Liver (tissue), 9 donors: ENCODE results near the gene CNPY4. TPM values are rescaled to one million over a fixed set of nuclear protein-coding genes. Genes with fewer than 3 reads are reported as not detected.
A peak's percentile ranks its signal among the peaks of the same experiment; 100 is the strongest.

Source experiments
- DNase-seq: peaks from one replicate; pipeline ENCODE4 v3.0.0-alpha.2; 2017; ENCODE audit warnings: low spot score
- H3K27ac ChIP-seq, 2 donors: one replicate each; pipeline ENCODE4 v1.7.0; 2013; ENCODE audit warnings: inconsistent platforms in 2 of 2, low read length in 2 of 2, control low read depth in 1 of 2, low read depth in 1 of 2, mild to moderate bottlenecking in 1 of 2
- H3K27me3 ChIP-seq, 4 donors: one replicate each; pipeline versions ENCODE4 v1.6.1 to v1.7.0; 2013; ENCODE audit warnings: low read length in 3 of 4, inconsistent platforms in 1 of 4, mild to moderate bottlenecking in 1 of 4, moderate library complexity in 1 of 4; ENCODE audit not compliant: control insufficient read depth in 4 of 4, insufficient read depth in 4 of 4
- H3K36me3 ChIP-seq, 4 donors: one replicate each; pipeline versions ENCODE4 v1.6.1 to v1.7.0; 2013; ENCODE audit warnings: low read length in 3 of 4, mild to moderate bottlenecking in 3 of 4, low read depth in 1 of 4, moderate library complexity in 1 of 4; ENCODE audit not compliant: control insufficient read depth in 4 of 4, insufficient read depth in 3 of 4
- H3K4me1 ChIP-seq, 4 donors: one replicate each; pipeline versions ENCODE4 v1.6.1 to v1.7.0; 2013; ENCODE audit warnings: low read length in 3 of 4, mild to moderate bottlenecking in 3 of 4, moderate library complexity in 1 of 4; ENCODE audit not compliant: control insufficient read depth in 4 of 4, insufficient read depth in 4 of 4
- H3K4me3 ChIP-seq, 3 donors: one replicate each; pipeline versions ENCODE4 v1.6.1 to v1.7.0; 2013; ENCODE audit warnings: low read length in 3 of 3, control low read depth in 1 of 3, low read depth in 1 of 3, mild to moderate bottlenecking in 1 of 3
- H3K9ac ChIP-seq, 2 donors: one replicate each; pipeline ENCODE4 v1.7.0; 2013; ENCODE audit warnings: low read length in 2 of 2, mild to moderate bottlenecking in 2 of 2, moderate library complexity in 2 of 2, control low read depth in 1 of 2, low read depth in 1 of 2
- H3K9me3 ChIP-seq, 4 donors: one replicate each; pipeline versions ENCODE4 v1.6.1 to v1.7.0; 2013; ENCODE audit warnings: low read length in 3 of 4; ENCODE audit not compliant: control insufficient read depth in 4 of 4
- CTCF ChIP-seq: fragments of 150-350 bp; IDR thresholded peaks from 2 replicates; pipeline ENCODE4 v1.5.1; 2017; ENCODE audit warnings: improper control_type of control experiment, low read depth, low read length; ENCODE audit not compliant: missing input control
- FOXA1 ChIP-seq: IDR thresholded peaks from 2 replicates; pipeline ENCODE4 v1.6.1; 2016; ENCODE audit warnings: antibody characterized with exemption
- FOXA2 ChIP-seq: IDR thresholded peaks from 2 replicates; pipeline ENCODE4 v1.6.1; 2016; ENCODE audit warnings: antibody characterized with exemption
- JUND ChIP-seq, 2 donors: IDR thresholded peaks; 2 replicates each; pipeline ENCODE4 v1.6.1; 2016; ENCODE audit warnings: antibody characterized with exemption in 2 of 2
- MAX ChIP-seq: IDR thresholded peaks from 2 replicates; pipeline ENCODE4 v1.6.1; 2016; ENCODE audit warnings: antibody characterized with exemption
- NR2F2 ChIP-seq: IDR thresholded peaks from 2 replicates; pipeline ENCODE4 v1.6.1; 2016; ENCODE audit warnings: antibody characterized with exemption
- RXRA ChIP-seq, 2 donors: IDR thresholded peaks; 2 replicates each; pipeline ENCODE4 v1.6.1; 2017 to 2018; ENCODE audit warnings: antibody characterized with exemption in 2 of 2, mild to moderate bottlenecking in 1 of 2
- SP1 ChIP-seq: IDR thresholded peaks from 2 replicates; pipeline ENCODE4 v1.6.1; 2018; ENCODE audit warnings: antibody characterized with exemption, mild to moderate bottlenecking
- WGBS: extraction: QIAGEN DNeasy Blood & Tissue Kit; methylation state at CpG from one replicate; pipeline ENCODE4 v1.1.7; 2013; 5-methylcytosine and 5-hydroxymethylcytosine counted together
- polyA plus RNA-seq, 2 donors: library from polyadenylated mRNA; stranded (reverse) in 1 of 2; unstranded in 1 of 2; fragments of 200-250 nt in 1 of 2; fragments of >200 nt in 1 of 2; fragmentation: Nextera tagmentation in 1 of 2; extraction: Ambion mirVana in 1 of 2; gene quantifications; one replicate each; pipeline versions ENCODE4 v1.2.1 to v1.2.3, GENCODE V29; 2013 to 2015
- total RNA-seq, 2 donors: library from RNA; depleted of rRNA; stranded (reverse); fragments of >200 nt; gene quantifications; one replicate each; pipeline ENCODE4 v1.2.3, GENCODE V29; 2014
- TF ChIP-seq, protein P1 (sequence below): IDR thresholded peaks from 2 replicates; pipeline ENCODE4 v1.6.1; 2016; ENCODE audit warnings: antibody characterized with exemption, mild to moderate bottlenecking
- TF ChIP-seq, protein P2 (sequence below): IDR thresholded peaks from 2 replicates; pipeline ENCODE4 v1.6.1; 2016; ENCODE audit warnings: antibody characterized with exemption
- TF ChIP-seq, protein P3 (sequence below): IDR thresholded peaks from 2 replicates; pipeline ENCODE4 v1.6.1; 2016; ENCODE audit warnings: antibody characterized with exemption
- donor health status: healthy.
- donor health status: healthy.
- donor health status: healthy.
- donor health status: healthy.
- donor health status: healthy.

Gene CNPY4
- total and polyA plus RNA-seq, 4 donors, result 1.9 to 11.9 (median 3.8) TPM

DNA sequence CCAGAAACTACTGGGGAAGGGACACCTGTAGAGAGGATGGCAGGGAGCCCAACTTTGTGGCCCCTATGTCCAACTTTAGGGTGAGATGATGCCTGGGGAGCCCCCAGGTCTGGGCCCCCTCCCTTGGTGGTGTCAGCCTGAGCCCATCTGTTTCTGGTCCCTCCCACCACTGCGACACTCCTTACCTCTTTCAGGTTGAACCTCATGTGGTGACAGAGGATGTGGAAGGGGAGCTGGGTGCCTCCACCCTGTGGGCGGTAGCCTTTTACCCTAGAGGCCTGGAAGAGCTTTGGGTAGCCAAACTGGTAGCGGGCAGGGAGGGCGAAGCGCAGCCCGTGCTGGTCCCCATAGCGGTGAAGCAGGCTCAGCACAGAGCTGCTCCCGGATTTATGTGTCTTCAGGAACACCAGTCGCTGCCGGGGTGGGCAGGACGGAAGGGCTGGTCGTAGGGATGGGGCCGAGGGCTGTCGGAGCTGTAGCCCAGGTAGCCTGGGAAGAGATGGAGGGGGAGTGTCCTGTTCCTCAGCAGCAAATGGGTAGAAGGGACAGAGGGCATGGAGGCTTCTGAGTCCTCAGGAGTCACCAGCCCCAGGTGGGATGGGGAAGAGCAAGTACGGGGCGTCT, 47.0 kb downstream of the CNPY4 start:
- Histone ChIP-seq H3K4me1 (peaks cover 0 to 11% (median 2%) of the 10 kb centered on the region in 4 donors), H3K4me3 (no peak overlapping the region), H3K9ac (no peak overlapping the region), H3K36me3 (no peaks in the 10 kb centered on the region), H3K27me3 (peaks cover 0 to 4% (median 2%) of the 10 kb centered on the region in 4 donors), H3K27ac (no peak overlapping the region), H3K9me3 (no peaks in the 10 kb centered on the region)
- TF ChIP-seq RXRA (IDR thresholded peaks at IDR 0.05) (no peak), FOXA1 (no peak), CTCF (no peak)
- DNase-seq, result no peak
- WGBS, result 61% methylated on average over 16 of the region's 16 CpGs

DNA sequence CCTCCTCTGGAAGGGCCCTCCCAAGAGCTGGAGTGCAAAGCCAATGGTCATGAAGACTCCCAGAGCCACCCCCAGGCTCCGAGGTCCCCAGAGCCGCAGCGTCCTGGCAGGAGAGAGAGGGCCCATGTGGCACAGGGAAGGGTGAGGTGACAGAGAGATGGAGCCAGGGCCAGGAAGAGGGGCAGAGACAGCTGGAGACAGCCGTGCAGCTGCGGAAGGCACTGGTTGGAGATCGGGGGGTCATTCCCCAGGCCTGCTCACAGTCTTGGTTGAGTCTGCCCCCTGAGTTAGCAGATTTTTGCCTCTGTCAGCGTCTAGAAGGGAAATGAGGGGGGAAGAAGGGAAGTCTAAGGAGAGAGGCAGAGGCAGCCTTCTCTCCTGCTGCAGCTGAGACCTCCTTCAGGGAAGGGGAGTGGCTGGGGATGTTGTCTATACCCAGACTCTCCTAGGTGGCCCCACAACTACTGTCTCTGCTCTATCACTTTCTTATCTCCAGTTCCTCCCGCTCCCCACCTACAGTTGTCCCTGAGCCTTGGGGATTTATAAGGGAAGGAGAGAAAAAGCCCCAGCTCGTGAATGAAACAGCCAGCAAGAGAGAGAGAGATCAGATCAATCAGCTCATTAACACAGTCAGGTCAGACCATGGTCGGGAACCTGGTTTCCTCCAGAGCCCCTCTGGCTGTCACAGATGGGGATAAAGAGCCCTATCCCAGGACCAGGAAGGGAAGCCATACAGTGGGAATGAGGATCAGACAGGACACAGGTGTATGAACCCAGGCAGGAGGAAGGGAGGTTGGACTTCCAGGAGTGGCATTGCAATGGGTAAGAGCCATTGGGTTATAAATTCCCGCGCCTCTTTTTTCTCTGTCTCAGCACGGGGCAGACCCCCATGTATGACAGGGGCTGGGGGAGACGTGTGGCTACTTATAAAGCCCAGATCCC, 47.8 kb downstream of the CNPY4 start:
- Histone ChIP-seq H3K27ac (no peak overlapping the region), H3K9ac (no peak overlapping the region), H3K4me1 (peaks cover 0 to 11% (median 4%) of the 10 kb centered on the region in 4 donors), H3K27me3 (peaks cover 0 to 8% (median 2%) of the 10 kb centered on the region in 4 donors), H3K9me3 (no peaks in the 10 kb centered on the region), H3K4me3 (no peak overlapping the region), H3K36me3 (no peaks in the 10 kb centered on the region)
- DNase-seq, result no peak
- TF ChIP-seq SP1 (no peak), NR2F2 (no peak)
- TF ChIP-seq, protein P1, sequence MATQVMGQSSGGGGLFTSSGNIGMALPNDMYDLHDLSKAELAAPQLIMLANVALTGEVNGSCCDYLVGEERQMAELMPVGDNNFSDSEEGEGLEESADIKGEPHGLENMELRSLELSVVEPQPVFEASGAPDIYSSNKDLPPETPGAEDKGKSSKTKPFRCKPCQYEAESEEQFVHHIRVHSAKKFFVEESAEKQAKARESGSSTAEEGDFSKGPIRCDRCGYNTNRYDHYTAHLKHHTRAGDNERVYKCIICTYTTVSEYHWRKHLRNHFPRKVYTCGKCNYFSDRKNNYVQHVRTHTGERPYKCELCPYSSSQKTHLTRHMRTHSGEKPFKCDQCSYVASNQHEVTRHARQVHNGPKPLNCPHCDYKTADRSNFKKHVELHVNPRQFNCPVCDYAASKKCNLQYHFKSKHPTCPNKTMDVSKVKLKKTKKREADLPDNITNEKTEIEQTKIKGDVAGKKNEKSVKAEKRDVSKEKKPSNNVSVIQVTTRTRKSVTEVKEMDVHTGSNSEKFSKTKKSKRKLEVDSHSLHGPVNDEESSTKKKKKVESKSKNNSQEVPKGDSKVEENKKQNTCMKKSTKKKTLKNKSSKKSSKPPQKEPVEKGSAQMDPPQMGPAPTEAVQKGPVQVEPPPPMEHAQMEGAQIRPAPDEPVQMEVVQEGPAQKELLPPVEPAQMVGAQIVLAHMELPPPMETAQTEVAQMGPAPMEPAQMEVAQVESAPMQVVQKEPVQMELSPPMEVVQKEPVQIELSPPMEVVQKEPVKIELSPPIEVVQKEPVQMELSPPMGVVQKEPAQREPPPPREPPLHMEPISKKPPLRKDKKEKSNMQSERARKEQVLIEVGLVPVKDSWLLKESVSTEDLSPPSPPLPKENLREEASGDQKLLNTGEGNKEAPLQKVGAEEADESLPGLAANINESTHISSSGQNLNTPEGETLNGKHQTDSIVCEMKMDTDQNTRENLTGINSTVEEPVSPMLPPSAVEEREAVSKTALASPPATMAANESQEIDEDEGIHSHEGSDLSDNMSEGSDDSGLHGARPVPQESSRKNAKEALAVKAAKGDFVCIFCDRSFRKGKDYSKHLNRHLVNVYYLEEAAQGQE, result no peak
- TF ChIP-seq, protein P2, sequence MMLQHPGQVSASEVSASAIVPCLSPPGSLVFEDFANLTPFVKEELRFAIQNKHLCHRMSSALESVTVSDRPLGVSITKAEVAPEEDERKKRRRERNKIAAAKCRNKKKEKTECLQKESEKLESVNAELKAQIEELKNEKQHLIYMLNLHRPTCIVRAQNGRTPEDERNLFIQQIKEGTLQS, result no peak
- 32% methylated on average over 14 of the region's 14 CpGs for WGBS

- Histone ChIP-seq H3K4me3 (peak overlapping the region in 1 of 3 donors; percentile 26), H3K9ac (no peak overlapping the region), H3K9me3 (no peaks in the 10 kb centered on the region), H3K27me3 (peaks cover 0 to 8% (median 2%) of the 10 kb centered on the region in 4 donors), H3K4me1 (peaks cover 0 to 11% (median 4%) of the 10 kb centered on the region in 4 donors), H3K36me3 (no peaks in the 10 kb centered on the region), H3K27ac (no peak overlapping the region)
- no peak for DNase-seq
- WGBS, result 4% methylated on average over 11 of the region's 11 CpGs
- TF ChIP-seq, protein P2, result no peak
- no peak for TF ChIP-seq FOXA2
- TF ChIP-seq, protein P3, sequence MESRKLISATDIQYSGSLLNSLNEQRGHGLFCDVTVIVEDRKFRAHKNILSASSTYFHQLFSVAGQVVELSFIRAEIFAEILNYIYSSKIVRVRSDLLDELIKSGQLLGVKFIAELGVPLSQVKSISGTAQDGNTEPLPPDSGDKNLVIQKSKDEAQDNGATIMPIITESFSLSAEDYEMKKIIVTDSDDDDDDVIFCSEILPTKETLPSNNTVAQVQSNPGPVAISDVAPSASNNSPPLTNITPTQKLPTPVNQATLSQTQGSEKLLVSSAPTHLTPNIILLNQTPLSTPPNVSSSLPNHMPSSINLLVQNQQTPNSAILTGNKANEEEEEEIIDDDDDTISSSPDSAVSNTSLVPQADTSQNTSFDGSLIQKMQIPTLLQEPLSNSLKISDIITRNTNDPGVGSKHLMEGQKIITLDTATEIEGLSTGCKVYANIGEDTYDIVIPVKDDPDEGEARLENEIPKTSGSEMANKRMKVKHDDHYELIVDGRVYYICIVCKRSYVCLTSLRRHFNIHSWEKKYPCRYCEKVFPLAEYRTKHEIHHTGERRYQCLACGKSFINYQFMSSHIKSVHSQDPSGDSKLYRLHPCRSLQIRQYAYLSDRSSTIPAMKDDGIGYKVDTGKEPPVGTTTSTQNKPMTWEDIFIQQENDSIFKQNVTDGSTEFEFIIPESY, result no peak
- no peak for TF ChIP-seq MAX
- TF ChIP-seq JUND (IDR thresholded peaks at IDR 0.05), result no peak
- no peak for TF ChIP-seq SP1
Observed at GRCh38 chr7:100167912-100168323, 48.5 kb downstream of the CNPY4 start.
